Measurements from ENCODE around the gene TP53I13. TPM values are rescaled to one million over a fixed set of nuclear protein-coding genes. Genes with fewer than 3 reads are reported as not detected.

The TP53I13 gene
- total RNA-seq, 2 donors from 2014 or later, result 48.8 to 67.0 TPM

DNA sequence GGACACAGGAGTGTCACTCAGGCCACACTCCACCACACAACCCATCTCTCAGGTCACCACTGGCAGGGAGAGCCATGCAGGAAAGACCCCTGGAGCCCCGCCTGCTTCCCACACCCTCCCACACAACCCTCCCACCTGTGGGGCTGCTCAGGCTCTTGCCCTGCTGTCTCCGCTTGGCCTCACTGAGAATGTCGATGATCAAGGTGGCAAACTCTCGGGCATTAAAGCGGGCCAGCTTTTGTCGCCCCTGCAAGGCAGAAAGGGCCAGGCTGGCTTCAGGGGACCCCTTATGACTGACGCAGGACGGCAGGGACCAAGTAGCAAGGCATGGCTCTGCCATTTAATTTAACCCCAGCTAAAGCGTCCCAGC, 8.5 kb downstream of the TP53I13 start:
- no peak for DNase-seq (ENCODE audit: low spot score)
- H3K27me3 ChIP-seq, result no peaks in the 10 kb centered on the region
- TF ChIP-seq, protein P1, sequence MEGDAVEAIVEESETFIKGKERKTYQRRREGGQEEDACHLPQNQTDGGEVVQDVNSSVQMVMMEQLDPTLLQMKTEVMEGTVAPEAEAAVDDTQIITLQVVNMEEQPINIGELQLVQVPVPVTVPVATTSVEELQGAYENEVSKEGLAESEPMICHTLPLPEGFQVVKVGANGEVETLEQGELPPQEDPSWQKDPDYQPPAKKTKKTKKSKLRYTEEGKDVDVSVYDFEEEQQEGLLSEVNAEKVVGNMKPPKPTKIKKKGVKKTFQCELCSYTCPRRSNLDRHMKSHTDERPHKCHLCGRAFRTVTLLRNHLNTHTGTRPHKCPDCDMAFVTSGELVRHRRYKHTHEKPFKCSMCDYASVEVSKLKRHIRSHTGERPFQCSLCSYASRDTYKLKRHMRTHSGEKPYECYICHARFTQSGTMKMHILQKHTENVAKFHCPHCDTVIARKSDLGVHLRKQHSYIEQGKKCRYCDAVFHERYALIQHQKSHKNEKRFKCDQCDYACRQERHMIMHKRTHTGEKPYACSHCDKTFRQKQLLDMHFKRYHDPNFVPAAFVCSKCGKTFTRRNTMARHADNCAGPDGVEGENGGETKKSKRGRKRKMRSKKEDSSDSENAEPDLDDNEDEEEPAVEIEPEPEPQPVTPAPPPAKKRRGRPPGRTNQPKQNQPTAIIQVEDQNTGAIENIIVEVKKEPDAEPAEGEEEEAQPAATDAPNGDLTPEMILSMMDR (IDR thresholded peaks at IDR 0.05), result no peak
- peaks cover 82% of the 10 kb centered on the region for H3K36me3 ChIP-seq
- H3K4me1 ChIP-seq, result peaks cover 0 to 33% of the 10 kb centered on the region in 2 donors
- peak overlapping the region in 1 of 2 donors; percentile 16 for H3K27ac ChIP-seq
- no peaks in the 10 kb centered on the region for H3K9me3 ChIP-seq
- no peak overlapping the region for H3K4me3 ChIP-seq

DNA sequence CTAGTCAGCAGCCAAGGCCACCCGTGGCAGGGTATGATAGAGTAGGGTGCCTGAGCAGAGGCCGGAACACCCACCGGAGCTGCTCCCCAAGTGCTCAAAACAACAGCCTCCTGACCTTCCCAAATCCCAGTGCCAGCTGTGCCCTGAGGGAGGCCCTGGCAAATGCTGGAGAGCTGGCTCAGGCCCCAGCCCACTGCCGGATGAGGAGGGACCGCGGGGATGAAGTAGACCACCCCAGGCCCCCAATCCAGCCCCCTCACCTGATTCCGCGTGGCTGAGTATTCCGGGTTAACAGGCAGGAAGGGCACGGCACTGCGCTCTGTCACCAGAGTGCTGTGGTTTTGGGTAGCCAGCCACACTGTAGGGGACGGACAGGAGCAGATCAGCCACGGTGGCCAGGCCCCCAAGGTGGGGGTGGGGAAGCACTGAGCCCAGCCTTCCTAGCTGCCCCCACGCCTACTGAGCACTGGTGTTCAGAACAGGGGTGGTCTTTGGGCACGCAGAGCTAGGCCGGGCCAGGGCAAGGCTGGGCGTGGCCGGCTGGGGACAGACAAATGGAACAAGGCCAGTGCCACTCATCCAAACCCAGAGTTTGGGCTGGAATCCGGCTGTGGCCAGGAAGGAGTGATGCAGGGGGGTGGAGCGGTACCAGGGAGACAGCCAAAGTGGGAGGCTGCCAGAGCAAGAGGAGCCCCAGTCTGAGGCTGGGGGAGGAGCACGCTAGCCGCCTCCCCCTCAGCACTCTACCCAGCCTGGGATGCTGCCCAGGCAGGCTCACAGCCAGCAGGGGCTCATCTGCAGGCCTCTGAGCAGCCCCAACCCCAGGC, 9.1 kb downstream of the TP53I13 start:
- Histone ChIP-seq H3K4me1 (peaks cover 0 to 27% of the 10 kb centered on the region in 2 donors), H3K9me3 (no peaks in the 10 kb centered on the region), H3K4me3 (no peak overlapping the region), H3K36me3 (peaks cover 88% of the 10 kb centered on the region), H3K27ac (peak overlapping the region; percentile 16 to 29), H3K27me3 (no peaks in the 10 kb centered on the region)
- TF ChIP-seq, protein P1 (IDR thresholded peaks at IDR 0.05), result no peak
- no peak for DNase-seq (ENCODE audit: low spot score)

DNA sequence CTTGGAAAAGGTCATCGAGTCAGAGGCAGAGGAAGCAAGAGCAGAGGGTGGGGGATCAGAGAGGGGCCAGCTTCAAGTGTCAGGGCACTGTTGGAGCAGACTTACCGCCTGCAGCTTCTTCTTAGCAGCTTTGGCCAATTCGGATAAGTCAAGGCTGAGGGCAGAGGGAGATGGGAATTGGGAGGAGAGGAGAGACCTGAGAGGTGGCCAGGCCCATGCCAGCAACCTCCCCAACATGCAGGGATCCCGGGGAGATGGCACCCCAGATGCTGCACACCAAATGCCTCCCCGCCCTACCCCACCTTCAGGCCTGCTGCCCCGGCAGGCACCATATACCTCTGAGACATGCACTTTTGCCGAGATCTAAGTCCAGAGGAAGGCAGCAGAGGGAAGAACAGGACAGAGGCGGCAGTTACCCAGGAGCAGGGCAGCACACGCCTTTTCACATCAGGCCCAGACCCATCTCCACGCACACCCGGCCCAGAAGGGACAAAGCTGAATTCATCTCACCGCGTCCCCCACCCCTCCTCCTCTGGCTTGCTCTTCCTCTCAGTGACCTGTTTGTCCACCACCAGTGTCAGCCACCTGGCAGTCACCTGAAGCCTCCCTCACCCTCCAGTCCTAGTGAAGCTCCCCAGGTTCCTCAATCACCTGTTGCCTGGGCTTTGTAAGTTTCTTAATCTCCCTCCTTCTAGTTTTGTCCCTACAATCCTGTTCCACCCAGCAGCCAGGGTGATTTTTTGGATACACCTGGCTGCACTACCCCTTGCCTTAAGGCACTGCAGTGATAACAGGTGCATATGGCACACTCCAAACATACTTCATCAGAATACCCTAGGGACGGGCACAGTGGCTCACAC, 10.4 kb downstream of the TP53I13 start:
- TF ChIP-seq, protein P1 (IDR thresholded peaks at IDR 0.05), result no peak
- Histone ChIP-seq H3K9me3 (no peaks in the 10 kb centered on the region), H3K27ac (no peak overlapping the region), H3K4me1 (peaks cover 0 to 29% of the 10 kb centered on the region in 2 donors), H3K27me3 (no peaks in the 10 kb centered on the region), H3K36me3 (peaks cover 94% of the 10 kb centered on the region), H3K4me3 (no peak overlapping the region)
- DNase-seq (ENCODE audit: low spot score), result no peak

DNA sequence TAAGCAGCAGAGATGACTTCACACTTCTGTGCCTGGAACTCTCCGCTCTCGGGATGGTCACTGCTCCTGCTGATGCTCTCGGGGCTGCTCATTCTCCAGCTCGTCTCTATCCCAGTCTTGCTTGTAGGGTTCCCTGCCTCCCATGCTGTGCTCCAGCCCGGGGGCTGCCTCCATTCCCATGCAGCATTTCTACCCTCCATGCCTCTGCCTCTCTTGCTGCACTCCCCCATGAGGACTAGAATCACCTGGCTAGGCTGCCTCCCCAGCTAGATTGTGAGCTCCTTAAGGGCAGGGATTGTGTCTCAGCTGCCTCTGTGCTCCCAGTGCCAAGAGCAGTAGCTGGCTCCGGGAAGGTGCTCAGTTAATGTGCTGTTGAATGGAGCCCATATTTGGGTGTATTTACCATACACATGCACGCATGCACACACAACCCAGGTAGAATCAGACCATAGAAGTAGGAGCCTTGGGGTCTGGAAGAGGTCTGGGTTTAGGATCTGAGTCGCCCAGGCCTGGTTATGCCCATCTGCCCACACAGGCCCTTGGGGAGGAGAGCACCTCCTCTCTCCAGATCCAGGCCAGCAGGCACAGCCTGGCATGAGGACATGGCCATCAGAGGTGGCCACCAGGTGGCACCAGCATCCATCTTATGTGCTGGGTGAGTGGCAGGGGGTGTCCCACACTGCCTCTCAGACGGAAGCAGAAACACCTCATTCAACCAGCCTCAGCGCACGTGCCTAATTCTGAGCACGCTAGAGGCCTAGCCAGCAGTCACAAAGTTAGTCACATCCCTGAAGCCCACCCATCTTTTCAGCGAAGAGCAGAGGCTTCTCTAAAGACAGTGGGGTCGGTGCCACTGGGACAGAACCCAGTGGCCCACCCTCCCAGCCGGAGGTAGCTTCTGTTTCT, 11.6 kb downstream of the TP53I13 start:
- TF ChIP-seq, protein P1 (IDR thresholded peaks at IDR 0.05), result peak; percentile 72 to 91
- Histone ChIP-seq H3K27me3 (no peaks in the 10 kb centered on the region), H3K4me3 (no peak overlapping the region)

DNA sequence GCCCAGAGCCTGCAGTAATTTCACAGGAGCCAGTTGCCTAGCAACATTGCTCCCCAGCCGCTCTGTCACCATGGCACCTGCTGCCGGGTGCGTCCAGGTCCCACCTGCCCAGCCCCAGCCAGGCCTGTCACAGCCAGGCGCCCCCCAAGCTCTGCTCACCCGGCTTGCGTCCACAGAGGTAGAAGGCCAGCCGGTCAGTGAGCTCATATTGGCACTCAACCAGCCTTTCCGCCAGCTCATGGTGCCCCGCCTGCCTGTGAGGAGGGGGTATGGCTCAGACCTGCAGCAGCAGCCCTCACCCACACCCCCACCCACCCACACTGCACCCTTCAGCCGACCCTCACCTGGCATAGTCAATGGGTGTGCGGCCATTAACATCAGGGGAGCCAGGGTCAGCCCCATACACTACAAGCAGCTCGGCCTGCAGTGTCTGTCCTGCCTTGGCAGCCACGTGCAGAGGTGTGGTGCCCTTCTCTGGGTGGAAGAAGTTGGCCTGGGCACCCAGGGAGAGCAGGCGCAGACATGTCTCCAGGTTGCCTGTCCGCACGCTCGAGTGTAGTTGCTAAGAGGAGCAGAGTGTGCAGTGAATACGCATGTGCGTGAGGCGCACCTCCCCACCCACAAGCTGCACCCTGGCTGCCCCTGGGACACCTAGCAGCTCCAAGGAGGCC, 13.2 kb downstream of the TP53I13 start:
- Histone ChIP-seq H3K4me3 (no peak overlapping the region), H3K4me1 (peaks cover 0 to 58% of the 10 kb centered on the region in 2 donors), H3K27ac (no peak overlapping the region), H3K9me3 (no peaks in the 10 kb centered on the region), H3K27me3 (no peaks in the 10 kb centered on the region), H3K36me3 (peaks cover 66% of the 10 kb centered on the region)
- TF ChIP-seq, protein P1 (IDR thresholded peaks at IDR 0.05), result no peak
- no peak for DNase-seq (ENCODE audit: low spot score)

More for the DNA sequence above, 11.6 kb downstream of the TP53I13 start:
- Histone ChIP-seq H3K9me3 (no peaks in the 10 kb centered on the region), H3K27ac (no peak overlapping the region), H3K4me1 (peaks cover 0 to 42% of the 10 kb centered on the region in 2 donors), H3K36me3 (peaks cover 82% of the 10 kb centered on the region)
- peak; percentile 88 for DNase-seq (ENCODE audit: low spot score)

Measured in right atrium auricular region (tissue), 2 donors.